Panc1 (cell line): ENCODE data around the gene DBF4B. TPM values are rescaled to one million over a fixed set of nuclear protein-coding genes. Genes with fewer than 3 reads are reported as not detected.
"Not testable (repeated sequence)": the region's sequence is repeated elsewhere in the genome, so short reads cannot be mapped to it uniquely, and the experiment has no call there.

ENCODE experiments used
- ATAC-seq: fragments of 200-7000 bp; cut with Tn5 transposase; 2 replicates; pipeline ENCODE4 v1.9.1; 2020; ENCODE audit warnings: mild to moderate bottlenecking, moderate library complexity
- BruUV-seq: library from RNA; stranded (reverse); fragments of 400-500 nt; replicated peaks from 2 replicates; lab custom pipeline; 2021; lab: Mats Ljungman, UMichigan
- CTCF ChIA-PET: fragments of 300-600 bp; sonication (Branson Sonifier 250); formaldehyde crosslinking; loops from one replicate; lab custom pipeline; 2022; ENCODE audit warnings: antibody characterized with exemption; lab: Charles Lee
- POLR2A ChIA-PET: fragments of 300-600 bp; sonication (Branson Sonifier 250); formaldehyde crosslinking; loops from one replicate; lab custom pipeline; 2022; ENCODE audit warnings: antibody characterized with exemption; lab: Charles Lee
- DNase-seq: peaks from one replicate; pipeline ENCODE4 v3.0.0-alpha.2; 2010; ENCODE audit warnings: low read depth, low spot score
- H3K27ac ChIP-seq: 2 replicates; pipeline ENCODE4 v1.5.1; 2011; ENCODE audit warnings: mild to moderate bottlenecking, low read length, inconsistent platforms
- H3K27me3 ChIP-seq: fragments of 200-500 bp; sonication (Bioruptor generic); 2 replicates; pipeline ENCODE4 v1.6.0; 2014; ENCODE audit warnings: low read length, inconsistent platforms; ENCODE audit not compliant: control insufficient read depth, insufficient read depth
- H3K36me3 ChIP-seq: fragments of 200-500 bp; sonication (Bioruptor generic); 2 replicates; pipeline ENCODE4 v1.5.1; 2014; ENCODE audit warnings: inconsistent platforms, mild to moderate bottlenecking, low read length, moderate library complexity; ENCODE audit not compliant: control insufficient read depth, insufficient read depth
- H3K4me1 ChIP-seq: 2 replicates; pipeline ENCODE4 v1.5.1; 2011; ENCODE audit warnings: inconsistent platforms, mild to moderate bottlenecking, low read length, moderate library complexity; ENCODE audit not compliant: control insufficient read depth, insufficient read depth
- H3K4me3 ChIP-seq, 2 experiments: 2 replicates each; pipeline ENCODE4 v1.5.1; 2011 to 2012; ENCODE audit warnings: low read depth in 2 of 2, low read length in 2 of 2, mild to moderate bottlenecking in 2 of 2, inconsistent platforms in 1 of 2, moderate library complexity in 1 of 2
- H3K9me3 ChIP-seq: fragments of 200-500 bp; sonication (Bioruptor generic); 2 replicates; pipeline ENCODE4 v1.5.1; 2014; ENCODE audit warnings: low read depth, mild to moderate bottlenecking, inconsistent platforms, low read length, moderate library complexity; ENCODE audit not compliant: control insufficient read depth, insufficient read depth
- POLR2AphosphoS5 ChIP-seq: IDR thresholded peaks from 2 replicates; pipeline ENCODE4 v1.6.1; 2012; ENCODE audit warnings: mild to moderate bottlenecking, low read depth, low read length, moderate library complexity
- REST ChIP-seq, 2 experiments: IDR thresholded peaks; 2 replicates each; pipeline ENCODE4 v1.6.1; 2011 to 2012; ENCODE audit warnings: low read depth in 2 of 2, control low read depth in 1 of 2, low read length in 1 of 2, mild to moderate bottlenecking in 1 of 2, moderate library complexity in 1 of 2; ENCODE audit not compliant: insufficient read depth in 1 of 2
- SIN3A ChIP-seq: IDR thresholded peaks from 2 replicates; pipeline ENCODE4 v1.6.1; 2012; ENCODE audit warnings: low read depth, mild to moderate bottlenecking, low read length, moderate library complexity, borderline replicate concordance; ENCODE audit not compliant: insufficient read depth
- TCF7L2 ChIP-seq: IDR thresholded peaks from 2 replicates; pipeline ENCODE4 v1.6.1; 2011; ENCODE audit warnings: mild to moderate bottlenecking, low read depth, low read length, inconsistent platforms
- in situ Hi-C: cut with HindIII; loops from 2 replicates; pipeline ENCODE4 v1.10.0; 2016; ENCODE audit warnings: low sequenced_read_pairs, low pct_unique_long_range_greater_than_20kb
- intact Hi-C: fragments of 100-400 bp; cut with micrococcal nuclease; formaldehyde crosslinking; loops from one replicate; pipeline ENCODE4 v1.10.0; 2022; ENCODE audit not compliant: unreplicated experiment
- total RNA-seq: library from RNA; stranded (reverse); gene quantifications from one replicate; pipeline ENCODE4 v1.2.1, GENCODE V29; 2021; ENCODE audit not compliant: unreplicated experiment
- TF ChIP-seq, protein P1 (sequence below): fragments of 450-650 bp; IDR thresholded peaks from 2 replicates; pipeline ENCODE4 v1.5.1; 2017; ENCODE audit warnings: mild to moderate bottlenecking

DBF4B gene
- total RNA-seq, 1 experiment from 2014 or later = 24.0 TPM

- Histone ChIP-seq H3K36me3 (no peaks in the 10 kb centered on the region; the same call in 1 of the 2 replicates), H3K9me3 (no peaks in the 10 kb centered on the region), H3K27ac (no peak overlapping the region), H3K27me3 (no peaks in the 10 kb centered on the region), H3K4me1 (no peaks in the 10 kb centered on the region), H3K4me3 (no peak overlapping the region)
- no peak for DNase-seq
- ChIA-PET POLR2A (no interaction called here), CTCF (no interaction called here)
- intact Hi-C loops = no loop called here
- in situ Hi-C loops = no loop called here
- no peak for ATAC-seq
- no TSS peak for BruUV-seq
- TF ChIP-seq REST (IDR thresholded peaks at IDR 0.05; ENCODE audit: insufficient read depth in 1 of 2, low read depth in 2 of 2, low read length in 1 of 2) = no peak
- no peak for TF ChIP-seq SIN3A
- TF ChIP-seq TCF7L2 = no peak
- TF ChIP-seq, protein P1, sequence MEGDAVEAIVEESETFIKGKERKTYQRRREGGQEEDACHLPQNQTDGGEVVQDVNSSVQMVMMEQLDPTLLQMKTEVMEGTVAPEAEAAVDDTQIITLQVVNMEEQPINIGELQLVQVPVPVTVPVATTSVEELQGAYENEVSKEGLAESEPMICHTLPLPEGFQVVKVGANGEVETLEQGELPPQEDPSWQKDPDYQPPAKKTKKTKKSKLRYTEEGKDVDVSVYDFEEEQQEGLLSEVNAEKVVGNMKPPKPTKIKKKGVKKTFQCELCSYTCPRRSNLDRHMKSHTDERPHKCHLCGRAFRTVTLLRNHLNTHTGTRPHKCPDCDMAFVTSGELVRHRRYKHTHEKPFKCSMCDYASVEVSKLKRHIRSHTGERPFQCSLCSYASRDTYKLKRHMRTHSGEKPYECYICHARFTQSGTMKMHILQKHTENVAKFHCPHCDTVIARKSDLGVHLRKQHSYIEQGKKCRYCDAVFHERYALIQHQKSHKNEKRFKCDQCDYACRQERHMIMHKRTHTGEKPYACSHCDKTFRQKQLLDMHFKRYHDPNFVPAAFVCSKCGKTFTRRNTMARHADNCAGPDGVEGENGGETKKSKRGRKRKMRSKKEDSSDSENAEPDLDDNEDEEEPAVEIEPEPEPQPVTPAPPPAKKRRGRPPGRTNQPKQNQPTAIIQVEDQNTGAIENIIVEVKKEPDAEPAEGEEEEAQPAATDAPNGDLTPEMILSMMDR = no peak
- no peak for TF ChIP-seq POLR2AphosphoS5
These were observed 36.8 kb downstream of the DBF4B start for GRCh38 chr17:44745301-44745700.

- BruUV-seq, intact Hi-C loops, H3K9me3 ChIP-seq, in situ Hi-C loops, H3K4me3 ChIP-seq, POLR2A ChIA-PET, H3K36me3 ChIP-seq, H3K27ac ChIP-seq, CTCF ChIA-PET, H3K27me3 ChIP-seq, DNase-seq, H3K4me1 ChIP-seq, ATAC-seq: not testable (repeated sequence)
These were observed 37.3 kb downstream of the DBF4B start for GRCh38 chr17:44745738-44746137.

GRCh38 chr17:44747566-44747965 lies 39.1 kb downstream of the DBF4B start:
- intact Hi-C loops = no loop called here
- DNase-seq (no peak), ATAC-seq (no peak)
- Histone ChIP-seq H3K9me3 (no peaks in the 10 kb centered on the region), H3K36me3 (no peaks in the 10 kb centered on the region), H3K27ac (no peak overlapping the region), H3K27me3 (no peaks in the 10 kb centered on the region), H3K4me3 (no peak overlapping the region), H3K4me1 (no peaks in the 10 kb centered on the region)
- in situ Hi-C loops = no loop called here
- TF ChIP-seq, protein P1 = no peak
- TF ChIP-seq SIN3A = no peak
- no peak for TF ChIP-seq POLR2AphosphoS5
- no peak for TF ChIP-seq REST (IDR thresholded peaks at IDR 0.05; ENCODE audit: insufficient read depth in 1 of 2, low read depth in 2 of 2, low read length in 1 of 2)
- no peak for TF ChIP-seq TCF7L2
- ChIA-PET POLR2A (no interaction called here), CTCF (no interaction called here)
- BruUV-seq = no TSS peak
